HG03342 (cell line): ENCODE measurements around the gene ZSWIM5.

Source experiments
- ATAC-seq: cut with Tn5 transposase; IDR thresholded peaks from one replicate; pipeline ENCODE4 v1.9.1; 2021; ENCODE audit warnings: mild to moderate bottlenecking, moderate library complexity; ENCODE audit not compliant: unreplicated experiment

The ZSWIM5 gene

GRCh38 chr1:45037456-45037855, 168.9 kb downstream of the ZSWIM5 start:
- ATAC-seq: no peak

GRCh38 chr1:45035631-45036301, 170.6 kb downstream of the ZSWIM5 start:
- no peak for ATAC-seq

GRCh38 chr1:45033356-45033755, 173.0 kb downstream of the ZSWIM5 start:
- ATAC-seq: peak; percentile 52

- no peak for ATAC-seq
Measured at GRCh38 chr1:45032837-45033236, 173.6 kb downstream of the ZSWIM5 start.

- no peak for ATAC-seq
Measured at GRCh38 chr1:45026446-45026845, 180.0 kb downstream of the ZSWIM5 start.

GRCh38 chr1:45023663-45024062, 182.7 kb downstream of the ZSWIM5 start:
- no peak for ATAC-seq

- ATAC-seq: peak; percentile 57
Measured at GRCh38 chr1:45018599-45019230, 187.7 kb downstream of the ZSWIM5 start.

GRCh38 chr1:45016767-45017166, 189.6 kb downstream of the ZSWIM5 start:
- ATAC-seq: no peak

GRCh38 chr1:45016090-45016697, 190.2 kb downstream of the ZSWIM5 start:
- no peak for ATAC-seq

- ATAC-seq: no peak
Measured at GRCh38 chr1:45015683-45016082, 190.7 kb downstream of the ZSWIM5 start.

GRCh38 chr1:45014321-45015028, 191.9 kb downstream of the ZSWIM5 start:
- ATAC-seq: no peak

GRCh38 chr1:45013551-45014209, 192.7 kb downstream of the ZSWIM5 start:
- no peak for ATAC-seq

- no peak for ATAC-seq
Measured at GRCh38 chr1:45012639-45013278, 193.6 kb downstream of the ZSWIM5 start.

GRCh38 chr1:45011837-45012638, 194.4 kb downstream of the ZSWIM5 start, which contains the start of gene UROD:
UROD (plus strand) TSS chr1:45012254; CDS start chr1:45012266, 12 bp downstream.
- peak; percentile 62 for ATAC-seq

- peak; percentile 56 for ATAC-seq
Measured at GRCh38 chr1:45010855-45011811, 195.3 kb downstream of the ZSWIM5 start, which contains the start of gene HECTD3. HECTD3 (minus strand) TSS chr1:45011324; CDS start chr1:45011257, 67 bp downstream.

- no peak for ATAC-seq
Measured at GRCh38 chr1:45009956-45010854, 196.2 kb downstream of the ZSWIM5 start.

- no peak for ATAC-seq
Measured at GRCh38 chr1:45009296-45009865, 197.0 kb downstream of the ZSWIM5 start.
